ENCODE measurements around the gene RNF145. TPM values are rescaled to one million over a fixed set of nuclear protein-coding genes. Genes with fewer than 3 reads are reported as not detected.

The RNF145 gene
- total and polyA plus RNA-seq, 2 of the 13 experiments (the other 11 are each of a cell fraction or from before 2014, with no cell fraction given) = 24.6 TPM

- H3K36me3 ChIP-seq (replicated peaks in 1 of 2; ENCODE audit: control insufficient read depth in 1 of 2, insufficient read depth in 2 of 2, low read length in 2 of 2) = no peaks in the 10 kb centered on the region
- H3K27me3 ChIP-seq (ENCODE audit: control insufficient read depth in 1 of 2, insufficient read depth in 2 of 2, low read length in 2 of 2) = no peaks in the 10 kb centered on the region
- no peak overlapping the region for H2AFZ ChIP-seq (ENCODE audit: low read length)
- WGBS (ENCODE audit: low lambda C conversion rate) = 14% methylated on average over 2 of the region's 6 CpGs
- no peak overlapping the region for H3K4me3 ChIP-seq (replicated peaks in 1 of 3; ENCODE audit: insufficient read depth in 1 of 3, low read depth in 2 of 3, low read length in 3 of 3)
- ATAC-seq = no peak
- no peak for DNase-seq (ENCODE audit: low spot score)
- POLR2A ChIA-PET = no interaction called here
- no peaks in the 10 kb centered on the region for H3K9me3 ChIP-seq (ENCODE audit: low read length)
- in situ Hi-C loops (cut with HindIII; ENCODE audit: extremely low pct_ligation_motif_present, low pct_unique_long_range_greater_than_20kb) = no loop called here
- no peaks in the 10 kb centered on the region for H4K20me1 ChIP-seq (ENCODE audit: insufficient read depth, low read length)
- no peaks in the 10 kb centered on the region for H3K4me1 ChIP-seq (ENCODE audit: insufficient read depth, low read length)
- TF ChIP-seq GABPA (IDR thresholded peaks at IDR 0.05; ENCODE audit: low read depth, low read length) = no peak
- TF ChIP-seq GABPA (CRISPR knock-in tag; IDR thresholded peaks at IDR 0.05; ENCODE audit: low read depth) = no peak
- no peak for TF ChIP-seq KDM3A (CRISPR knock-in tag; IDR thresholded peaks at IDR 0.05; ENCODE audit: low read depth)
- H3K9ac ChIP-seq (ENCODE audit: insufficient read depth, low read depth, low read length) = no peak overlapping the region
- FAIRE-seq = no peak
- no peak overlapping the region for H3K4me2 ChIP-seq (ENCODE audit: low read depth, low read length)
- H3K27ac ChIP-seq (ENCODE audit: extremely low read length, insufficient read depth, low read length) = no peak overlapping the region
- H3K79me2 ChIP-seq (ENCODE audit: insufficient read depth, low read length) = no peaks in the 10 kb centered on the region
- no TSS peak for BruUV-seq (replicated peaks)
- intact Hi-C loops (cut with micrococcal nuclease; ENCODE audit: unreplicated experiment) = no loop called here
- CTCF ChIA-PET (ENCODE audit: low intra/inter-chr PET ratio, low total read pairs) = no interaction called here
Observed at GRCh38 chr5:159128070-159128541, 81.2 kb downstream of the RNF145 start.

- in situ Hi-C loops (cut with HindIII; ENCODE audit: extremely low pct_ligation_motif_present, low pct_unique_long_range_greater_than_20kb) (no loop called here), intact Hi-C loops (cut with micrococcal nuclease; ENCODE audit: unreplicated experiment) (no loop called here)
- TF ChIP-seq ZNF775 (CRISPR knock-in tag; IDR thresholded peaks at IDR 0.05; ENCODE audit: borderline replicate concordance) (no peak), TFE3 (CRISPR knock-in tag; IDR thresholded peaks at IDR 0.05) (no peak), CBX2 (IDR thresholded peaks at IDR 0.05; ENCODE audit: low read depth, low read length) (no peak), CBX2 (CRISPR knock-in tag; IDR thresholded peaks at IDR 0.05; ENCODE audit: low read depth) (no peak), PATZ1 (CRISPR knock-in tag; IDR thresholded peaks at IDR 0.05) (no peak), ZNF282 (IDR thresholded peaks at IDR 0.05; ENCODE audit: partially characterized antibody) (no peak), DNMT3B (CRISPR knock-in tag; conservative IDR thresholded peaks at IDR 0.05) (no peak), ZKSCAN8 (CRISPR knock-in tag; IDR thresholded peaks at IDR 0.05; ENCODE audit: borderline replicate concordance) (no peak), ZNF749 (CRISPR knock-in tag; IDR thresholded peaks at IDR 0.05; ENCODE audit: borderline replicate concordance) (no peak), RFX5 (IDR thresholded peaks at IDR 0.05; ENCODE audit: low read depth, low read length) (no peak), AHR (CRISPR knock-in tag; IDR thresholded peaks at IDR 0.05) (no peak), STAT5B (CRISPR knock-in tag; IDR thresholded peaks at IDR 0.05) (no peak), FOXA3 (CRISPR knock-in tag; IDR thresholded peaks at IDR 0.05) (no peak), NCOA1 (CRISPR knock-in tag; IDR thresholded peaks at IDR 0.05) (no peak)
- TF ChIP-seq, protein P1, sequence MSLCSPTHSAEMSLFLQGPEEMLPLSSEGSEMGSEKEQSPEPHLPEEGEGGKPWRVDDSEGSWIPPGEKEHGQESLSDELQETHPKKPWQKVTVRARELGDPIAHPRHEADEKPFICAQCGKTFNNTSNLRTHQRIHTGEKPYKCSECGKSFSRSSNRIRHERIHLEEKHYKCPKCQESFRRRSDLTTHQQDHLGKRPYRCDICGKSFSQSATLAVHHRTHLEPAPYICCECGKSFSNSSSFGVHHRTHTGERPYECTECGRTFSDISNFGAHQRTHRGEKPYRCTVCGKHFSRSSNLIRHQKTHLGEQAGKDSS (CRISPR knock-in tag; IDR thresholded peaks at IDR 0.05; ENCODE audit: borderline replicate concordance, low read depth) = no peak
Observed at GRCh38 chr5:159123700-159124099, 85.7 kb downstream of the RNF145 start.

More at GRCh38 chr5:159123700-159124099, 85.7 kb downstream of the RNF145 start:
- CTCF ChIA-PET (ENCODE audit: low intra/inter-chr PET ratio, low total read pairs) = no interaction called here
- no peak for DNase-seq (ENCODE audit: low spot score)
- Histone ChIP-seq H3K9me3 (ENCODE audit: low read length) (no peaks in the 10 kb centered on the region), H3K27ac (ENCODE audit: extremely low read length, insufficient read depth, low read length) (no peak overlapping the region), H2AFZ (ENCODE audit: low read length) (no peak overlapping the region), H4K20me1 (ENCODE audit: insufficient read depth, low read length) (no peaks in the 10 kb centered on the region), H3K9ac (ENCODE audit: insufficient read depth, low read depth, low read length) (no peak overlapping the region), H3K4me3 (replicated peaks in 1 of 3; ENCODE audit: insufficient read depth in 1 of 3, low read depth in 2 of 3, low read length in 3 of 3) (no peak overlapping the region), H3K36me3 (replicated peaks in 1 of 2; ENCODE audit: control insufficient read depth in 1 of 2, insufficient read depth in 2 of 2, low read length in 2 of 2) (no peaks in the 10 kb centered on the region), H3K27me3 (ENCODE audit: control insufficient read depth in 1 of 2, insufficient read depth in 2 of 2, low read length in 2 of 2) (no peaks in the 10 kb centered on the region), H3K4me1 (ENCODE audit: insufficient read depth, low read length) (peaks cover 12% of the 10 kb centered on the region; the same call in 1 of the 2 replicates), H3K4me2 (ENCODE audit: low read depth, low read length) (no peak overlapping the region), H3K79me2 (ENCODE audit: insufficient read depth, low read length) (no peaks in the 10 kb centered on the region)
- ATAC-seq = no peak
- no TSS peak for BruUV-seq (replicated peaks)
- 12% methylated on average over 3 of the region's 3 CpGs for WGBS (ENCODE audit: low lambda C conversion rate)
- FAIRE-seq = no peak
- POLR2A ChIA-PET = no interaction called here

Measured in HepG2 (cell line).